NCI-H187 (cell line): ENCODE data around the gene AP4E1.
"Not testable (repeated sequence)": the region's sequence is repeated elsewhere in the genome, so short reads cannot be mapped to it uniquely, and the experiment has no call there.

Source experiments
- DNase-seq, 2 experiments: peaks; one replicate each; lab custom pipeline; 2025; lab: John Stamatoyannopoulos, UW

AP4E1 gene

DNA sequence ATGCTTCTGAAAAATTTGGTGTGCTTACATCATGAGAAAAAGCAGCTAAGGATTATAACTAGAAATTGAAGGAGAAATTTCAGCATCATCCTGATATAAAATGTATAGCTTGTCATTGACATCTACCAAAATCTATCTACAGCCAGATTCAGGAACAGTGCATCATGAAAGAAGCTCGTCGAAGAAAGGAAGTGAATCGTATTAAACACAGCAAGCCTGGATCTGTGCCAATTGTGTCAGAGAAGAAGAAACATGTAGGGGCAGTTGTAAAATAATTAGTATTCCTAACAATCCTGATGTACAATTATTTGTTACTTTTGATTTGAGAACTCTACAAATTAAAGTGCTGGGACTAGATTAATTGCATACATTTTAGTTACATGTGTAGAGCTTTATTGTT, 37.2 kb downstream of the AP4E1 start:
- no peak for DNase-seq

GRCh38 chr15:50950745-50951144, 42.3 kb downstream of the AP4E1 start:
- not testable (repeated sequence) for DNase-seq

DNA sequence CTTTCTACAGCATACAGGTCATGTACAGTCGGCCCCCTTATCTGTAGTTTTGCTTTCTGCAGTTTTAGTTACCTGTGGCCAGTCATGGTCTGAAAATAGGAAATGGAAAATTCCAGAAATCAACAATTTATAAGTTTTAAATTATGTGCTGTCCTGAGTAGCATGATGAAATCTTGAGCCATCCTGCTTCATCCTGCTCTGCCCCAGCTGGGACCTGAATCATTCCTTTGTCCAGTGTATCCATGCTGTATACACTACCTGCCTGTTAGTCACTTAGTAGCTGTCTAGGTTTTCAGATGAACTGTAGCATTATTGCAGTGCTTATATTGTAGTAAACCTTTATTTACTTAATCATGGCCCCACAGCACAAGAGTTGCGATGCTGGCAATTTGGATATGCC, 44.8 kb downstream of the AP4E1 start:
- no peak for DNase-seq

- not testable (repeated sequence) for DNase-seq
Observed at GRCh38 chr15:50954837-50955236, 46.4 kb downstream of the AP4E1 start.

GRCh38 chr15:50959717-50960116, 51.2 kb downstream of the AP4E1 start:
- DNase-seq = no peak

DNA sequence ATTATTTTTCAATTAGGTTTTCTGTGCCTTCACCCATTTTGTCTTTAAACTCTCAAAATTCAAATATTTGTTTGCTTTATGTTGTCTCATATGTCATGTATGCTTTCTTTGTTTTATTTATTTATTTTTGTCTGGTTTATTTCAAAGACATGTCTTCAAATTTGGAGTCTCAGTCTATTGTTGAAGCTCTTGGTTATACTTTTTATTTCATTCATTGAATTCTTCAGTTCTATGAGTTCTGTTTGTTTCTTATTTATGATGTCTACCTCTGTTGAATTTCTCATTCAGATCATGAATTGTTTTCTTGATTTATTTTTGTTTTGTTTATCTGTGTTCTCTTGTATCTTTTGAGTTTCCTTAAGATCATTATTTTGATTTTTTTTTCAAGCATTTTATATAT, 55.6 kb downstream of the AP4E1 start:
- no peak for DNase-seq

- no peak for DNase-seq
Observed at GRCh38 chr15:50968353-50968752, 59.9 kb downstream of the AP4E1 start.

DNA sequence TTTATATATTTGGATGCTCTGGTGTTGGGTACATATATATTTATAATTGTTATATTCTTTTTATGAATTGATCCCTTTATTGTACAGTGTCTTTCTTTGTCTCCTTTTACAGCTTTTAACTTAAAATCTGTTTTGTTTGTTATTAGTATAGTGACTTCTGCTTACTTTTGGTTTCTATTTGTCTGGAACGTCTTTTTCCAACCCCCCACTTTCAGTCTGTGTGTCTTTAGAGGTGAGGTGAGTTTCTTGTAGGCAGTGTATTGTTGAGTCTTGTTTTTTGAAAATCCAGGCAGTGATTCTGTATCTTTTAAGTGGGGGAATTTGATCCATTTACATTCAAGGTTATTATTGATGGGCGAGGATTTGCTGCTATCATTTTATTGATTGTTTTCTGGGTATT, 62.0 kb downstream of the AP4E1 start:
- no peak for DNase-seq

DNA sequence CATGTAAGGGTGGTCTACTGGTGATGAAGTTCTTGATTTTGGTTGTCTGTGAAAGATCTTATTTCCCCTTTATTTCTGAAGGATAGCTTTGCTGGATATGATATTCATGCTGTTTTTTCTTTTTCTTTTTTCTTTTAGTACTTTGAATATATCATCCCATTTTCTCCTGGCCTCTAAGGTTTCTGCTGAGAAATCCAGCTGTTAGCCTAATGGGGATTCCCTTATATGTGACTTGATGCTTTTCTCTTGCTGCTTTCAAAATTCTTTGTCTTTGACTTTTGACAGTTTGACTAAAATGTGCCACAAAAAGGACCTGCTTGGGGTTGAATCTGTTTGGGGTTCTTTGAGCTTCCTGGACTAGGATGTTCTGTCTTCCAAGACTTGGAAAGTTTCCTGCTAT, 62.6 kb downstream of the AP4E1 start:
- no peak for DNase-seq

GRCh38 chr15:50971542-50971941, 63.1 kb downstream of the AP4E1 start:
- DNase-seq = no peak

- DNase-seq = no peak
Observed at GRCh38 chr15:50973605-50974004, 65.1 kb downstream of the AP4E1 start.

- no peak for DNase-seq
Observed at GRCh38 chr15:50977162-50977561, 68.7 kb downstream of the AP4E1 start.

GRCh38 chr15:50978580-50978979, 70.1 kb downstream of the AP4E1 start:
- DNase-seq = no peak

DNA sequence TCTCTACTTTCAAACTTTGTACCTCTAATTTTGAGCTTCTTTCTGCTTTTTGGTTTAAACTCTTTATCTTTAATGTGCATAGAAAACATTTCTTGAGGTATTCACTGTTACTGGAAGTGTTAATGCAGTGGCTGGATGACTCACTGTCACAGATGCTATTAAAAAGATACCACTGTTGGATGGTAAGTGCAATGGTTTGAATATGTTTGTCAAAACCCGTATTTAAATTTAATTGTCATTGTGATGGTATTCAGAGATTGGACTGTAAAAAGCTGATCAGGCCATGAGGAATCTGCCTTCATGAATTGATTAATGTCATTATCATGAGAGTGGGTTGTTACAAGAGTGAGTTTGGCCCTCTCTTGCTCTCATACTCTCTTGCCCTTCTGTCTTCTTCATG, 70.6 kb downstream of the AP4E1 start:
- DNase-seq = no peak

DNA sequence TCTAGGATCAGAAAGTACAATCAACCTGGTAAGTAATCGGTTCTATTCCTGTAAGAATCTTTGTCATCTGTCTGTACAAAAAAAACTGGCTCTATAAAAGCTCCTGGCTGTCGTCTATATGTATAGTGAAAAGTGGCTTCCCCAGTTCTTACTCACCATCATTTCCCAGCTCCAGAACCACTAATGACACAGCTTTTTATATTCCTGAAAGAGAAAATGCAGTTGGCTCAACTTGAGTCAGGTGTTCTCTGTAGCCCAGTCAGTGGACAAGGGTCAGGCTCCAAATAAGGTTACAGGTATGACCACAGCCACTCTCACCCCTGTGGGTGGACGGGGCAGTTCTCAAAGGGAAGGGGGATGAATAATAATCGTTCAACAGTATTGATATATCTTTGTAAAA, 85.1 kb downstream of the AP4E1 start:
- DNase-seq = no peak

- DNase-seq = no peak
Observed at GRCh38 chr15:50996641-50997040, 88.2 kb downstream of the AP4E1 start.

- DNase-seq = no peak
Observed at GRCh38 chr15:50997371-50998051, 89.0 kb downstream of the AP4E1 start.

DNA sequence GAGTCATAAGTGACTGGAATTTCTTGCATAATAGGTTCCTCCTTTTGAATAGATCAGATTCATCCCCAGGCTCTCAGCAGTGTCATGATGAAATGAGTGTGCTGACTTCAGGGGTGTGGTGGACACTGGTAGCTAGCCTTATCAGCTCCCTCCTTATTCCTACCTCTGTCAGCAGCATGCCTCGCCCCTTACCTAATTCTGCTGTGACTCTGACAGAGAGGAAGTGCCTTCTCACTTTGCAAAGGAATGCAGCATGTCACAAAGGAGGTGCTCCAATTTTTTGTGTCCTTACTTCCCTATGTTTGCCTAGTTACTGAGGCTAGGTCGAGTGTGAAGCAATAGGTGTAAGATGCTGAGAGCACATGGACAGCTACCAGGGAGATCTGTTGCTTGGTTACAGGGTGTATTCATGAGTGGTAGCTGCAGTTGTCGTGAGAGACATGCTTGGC, 95.6 kb downstream of the AP4E1 start:
- no peak for DNase-seq

DNA sequence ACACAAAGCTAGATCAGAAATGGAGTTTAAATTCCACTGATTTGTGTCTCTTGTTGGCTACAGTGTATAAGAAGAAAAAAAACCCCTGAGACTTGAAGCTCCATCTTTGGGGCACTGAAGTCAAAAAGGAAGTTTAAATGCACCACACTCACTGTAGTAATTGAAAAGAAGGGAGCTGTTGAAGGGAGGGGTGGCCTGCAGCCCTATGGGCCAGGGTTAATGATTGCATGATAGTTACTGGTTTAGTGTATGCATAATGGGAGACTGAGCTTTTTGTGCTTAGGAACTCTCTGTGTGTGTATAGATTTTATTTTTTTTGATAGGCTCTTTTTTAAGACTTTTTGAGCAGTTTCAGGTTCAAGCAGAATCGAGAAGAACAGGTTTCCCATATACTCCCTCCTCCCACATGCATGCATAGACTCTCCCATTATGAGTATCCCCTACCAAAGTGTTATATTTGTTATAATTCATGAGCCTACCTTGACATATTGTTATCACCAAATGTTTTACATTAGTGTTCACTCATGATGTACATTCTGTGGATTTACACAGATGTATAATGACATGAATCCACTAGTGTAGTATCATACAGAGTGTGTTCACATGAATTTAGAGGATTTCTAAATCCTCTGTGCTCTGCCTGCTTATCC, 98.0 kb downstream of the AP4E1 start:
- no peak for DNase-seq

GRCh38 chr15:51007131-51007666, 98.7 kb downstream of the AP4E1 start:
- DNase-seq = no peak

DNA sequence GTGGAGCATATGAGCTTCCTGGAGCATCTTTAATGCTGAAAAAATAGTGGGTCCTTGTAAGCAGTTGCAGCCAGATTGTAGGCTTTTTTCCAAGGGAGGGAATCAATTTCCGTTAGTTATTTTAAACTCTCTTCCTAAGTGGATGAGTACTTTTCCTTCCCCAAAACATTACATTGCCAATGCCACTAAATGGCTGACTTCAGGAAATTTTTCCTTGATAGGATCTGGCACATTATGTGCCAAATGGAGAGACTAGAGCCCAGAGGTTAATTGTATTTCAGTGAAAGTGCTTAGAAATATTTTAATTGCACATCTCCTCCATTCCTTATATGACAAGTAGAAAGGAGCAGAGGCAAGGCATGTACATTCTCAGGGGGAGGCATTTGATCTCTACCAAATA, 102.7 kb downstream of the AP4E1 start:
- DNase-seq = no peak

DNA sequence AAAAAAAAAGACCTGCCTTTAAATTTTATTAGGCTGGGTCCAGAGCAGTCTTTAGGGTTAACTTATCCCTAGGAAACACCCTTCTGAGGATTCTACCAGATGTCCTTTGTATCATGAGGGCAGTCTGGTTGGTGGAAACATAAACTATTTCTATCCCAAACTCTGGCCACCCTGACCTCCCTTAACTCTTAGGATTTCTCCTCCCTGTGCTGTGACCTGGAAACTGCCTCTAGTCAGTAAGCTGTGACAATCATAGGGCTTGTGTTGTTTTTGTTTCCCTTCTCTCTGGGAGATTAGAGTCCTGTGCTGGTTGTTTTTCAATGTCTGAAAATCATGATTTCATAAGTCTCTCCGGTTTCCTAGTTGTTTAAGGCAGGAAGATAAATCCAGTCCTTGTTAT, 108.1 kb downstream of the AP4E1 start:
- DNase-seq = no peak

- DNase-seq = no peak
Observed at GRCh38 chr15:51022206-51022605, 113.7 kb downstream of the AP4E1 start.

- no peak for DNase-seq
Observed at GRCh38 chr15:51023499-51023898, 115.0 kb downstream of the AP4E1 start.
